Measurements from ENCODE around the gene RRP15. TPM values are rescaled to one million over a fixed set of nuclear protein-coding genes. Genes with fewer than 3 reads are reported as not detected.

The RRP15 gene
- total RNA-seq, 1 donor = 7.8 TPM

DNA sequence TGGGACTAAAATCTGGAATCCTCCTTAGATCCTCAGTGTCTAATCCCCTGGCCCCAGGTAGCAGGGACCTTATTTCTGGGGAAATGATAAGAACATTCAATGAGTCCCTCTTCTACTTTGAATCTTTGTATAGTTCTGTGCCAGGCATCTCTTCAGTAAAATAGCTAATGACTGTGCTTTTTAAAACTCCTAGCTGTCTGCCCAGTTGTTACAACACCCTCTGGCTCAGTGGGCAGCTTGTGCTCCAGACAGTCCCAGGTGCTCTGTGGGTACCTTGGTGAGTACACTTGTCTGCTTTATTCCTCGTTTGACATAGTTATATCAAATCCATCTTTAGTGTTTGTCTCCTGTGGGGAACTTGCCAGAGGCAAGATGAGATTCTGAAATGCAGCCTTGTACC is 78.0 kb downstream of the RRP15 start:
- no peak for DNase-seq (ENCODE audit: low read depth)
- TF ChIP-seq, protein P1, sequence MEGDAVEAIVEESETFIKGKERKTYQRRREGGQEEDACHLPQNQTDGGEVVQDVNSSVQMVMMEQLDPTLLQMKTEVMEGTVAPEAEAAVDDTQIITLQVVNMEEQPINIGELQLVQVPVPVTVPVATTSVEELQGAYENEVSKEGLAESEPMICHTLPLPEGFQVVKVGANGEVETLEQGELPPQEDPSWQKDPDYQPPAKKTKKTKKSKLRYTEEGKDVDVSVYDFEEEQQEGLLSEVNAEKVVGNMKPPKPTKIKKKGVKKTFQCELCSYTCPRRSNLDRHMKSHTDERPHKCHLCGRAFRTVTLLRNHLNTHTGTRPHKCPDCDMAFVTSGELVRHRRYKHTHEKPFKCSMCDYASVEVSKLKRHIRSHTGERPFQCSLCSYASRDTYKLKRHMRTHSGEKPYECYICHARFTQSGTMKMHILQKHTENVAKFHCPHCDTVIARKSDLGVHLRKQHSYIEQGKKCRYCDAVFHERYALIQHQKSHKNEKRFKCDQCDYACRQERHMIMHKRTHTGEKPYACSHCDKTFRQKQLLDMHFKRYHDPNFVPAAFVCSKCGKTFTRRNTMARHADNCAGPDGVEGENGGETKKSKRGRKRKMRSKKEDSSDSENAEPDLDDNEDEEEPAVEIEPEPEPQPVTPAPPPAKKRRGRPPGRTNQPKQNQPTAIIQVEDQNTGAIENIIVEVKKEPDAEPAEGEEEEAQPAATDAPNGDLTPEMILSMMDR (IDR thresholded peaks at IDR 0.05; ENCODE audit: insufficient read depth, low read depth, low read length) = no peak

DNA sequence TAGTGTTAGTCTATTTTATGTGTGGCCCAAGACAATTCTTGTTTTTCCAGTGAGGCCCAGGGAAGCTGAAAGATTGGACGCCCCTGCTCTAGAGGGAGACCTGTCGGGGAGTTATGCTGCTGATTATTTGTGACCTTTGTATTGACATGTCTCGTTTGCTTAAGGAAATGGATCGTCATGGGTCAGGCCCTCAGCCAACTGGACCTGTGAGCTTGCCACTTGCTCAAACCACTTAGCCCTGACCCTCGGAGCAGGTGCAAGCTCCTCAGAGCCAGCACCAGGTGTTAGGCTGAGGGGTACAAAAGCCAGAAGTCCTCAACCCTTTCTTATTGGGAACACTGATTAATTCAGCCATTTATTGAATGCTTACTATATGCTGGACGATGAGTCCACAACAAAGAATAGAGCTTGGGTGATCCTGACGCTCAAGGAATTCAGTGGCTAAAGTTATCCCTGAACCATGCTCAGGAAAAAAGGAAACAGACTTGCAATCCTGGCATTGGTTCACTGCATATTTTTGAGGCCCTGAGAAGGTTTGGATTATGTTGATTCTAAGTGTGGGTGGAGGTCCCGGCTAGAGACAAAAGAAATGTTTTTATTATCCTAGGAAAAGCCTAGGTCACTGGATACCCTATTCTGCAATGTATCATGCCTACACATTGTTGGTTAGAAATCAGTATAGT is 79.1 kb downstream of the RRP15 start:
- no peak overlapping the region for H3K4me3 ChIP-seq (ENCODE audit: low read depth, low read length)
- DNase-seq (ENCODE audit: low read depth) = no peak
- TF ChIP-seq, protein P1 (IDR thresholded peaks at IDR 0.05; ENCODE audit: insufficient read depth, low read depth, low read length) = no peak

More for the DNA sequence above, 78.0 kb downstream of the RRP15 start:
- H3K4me3 ChIP-seq (ENCODE audit: low read depth, low read length) = no peak overlapping the region

DNA sequence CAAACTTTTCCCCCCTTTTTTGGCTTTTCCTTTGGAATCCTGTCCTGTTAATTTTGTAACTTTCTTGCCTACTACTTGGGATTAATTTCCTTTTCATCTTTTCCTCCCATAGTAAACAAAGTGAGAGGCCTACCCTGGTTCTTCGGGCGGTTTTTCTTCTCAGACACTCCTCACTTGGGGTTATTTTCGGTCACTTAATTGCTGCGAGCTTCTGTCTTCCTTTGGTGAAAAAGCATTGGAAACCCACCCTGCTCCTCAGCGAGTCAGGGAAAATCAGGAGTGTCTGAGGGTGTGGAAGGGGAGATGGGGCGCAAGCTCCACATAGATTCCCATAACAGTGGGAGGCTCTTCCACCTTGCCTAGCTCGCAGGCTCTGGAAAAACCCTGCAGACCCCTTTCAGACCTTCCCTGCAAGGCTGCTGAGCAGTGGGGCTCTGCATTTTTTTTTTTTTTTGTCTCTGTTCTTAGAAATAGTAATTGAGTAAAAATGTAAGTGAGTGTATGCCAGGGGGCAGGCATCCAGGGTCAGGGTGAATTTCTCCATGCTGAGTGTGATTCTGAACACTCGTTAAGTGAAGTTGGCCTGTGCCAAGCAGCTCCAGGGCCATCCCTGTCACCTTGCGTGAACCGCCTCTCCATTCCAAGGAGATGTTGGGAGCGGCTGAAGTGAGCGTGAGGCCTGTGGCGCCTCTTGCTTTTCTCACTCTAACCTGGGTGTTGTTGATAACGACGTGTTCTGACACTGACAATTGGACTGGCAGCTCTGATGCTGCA is 80.3 kb downstream of the RRP15 start:
- TF ChIP-seq, protein P1 (IDR thresholded peaks at IDR 0.05; ENCODE audit: insufficient read depth, low read depth, low read length) = no peak
- H3K4me3 ChIP-seq (ENCODE audit: low read depth, low read length) = no peak overlapping the region

DNA sequence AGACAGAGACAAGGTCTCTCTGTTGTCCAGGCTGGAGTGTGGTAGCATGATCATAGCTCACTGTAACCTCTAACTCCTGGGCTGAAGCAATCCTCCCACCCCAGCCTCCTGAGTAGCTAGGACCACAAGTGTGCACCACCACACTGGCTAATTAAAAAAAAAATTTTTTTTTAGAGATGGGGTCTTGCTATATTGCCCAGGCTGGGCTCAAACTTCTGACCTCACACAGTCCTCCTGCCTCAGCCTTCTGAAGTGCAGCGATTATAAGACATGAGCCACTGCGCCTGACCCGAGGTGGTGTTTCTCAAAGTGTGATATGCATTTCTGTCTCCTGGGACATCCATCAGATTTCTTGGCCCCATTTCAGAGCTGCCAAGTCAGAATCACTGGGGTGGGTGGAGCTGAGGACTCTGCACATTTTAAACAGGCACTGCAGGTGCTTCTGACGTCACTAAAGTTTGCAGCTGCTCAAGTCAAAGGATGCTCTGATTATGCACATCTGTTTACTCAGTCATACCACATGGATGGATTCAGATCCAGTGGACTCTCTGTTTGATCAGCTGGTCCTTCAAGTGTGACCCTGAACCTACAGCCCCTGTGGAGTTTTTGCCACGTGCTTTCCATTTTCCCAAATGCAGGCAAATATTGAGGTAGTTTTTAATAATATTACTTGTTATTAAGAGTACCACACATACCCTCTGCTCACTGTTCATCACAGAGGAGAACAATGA is 81.4 kb downstream of the RRP15 start:
- no peak for DNase-seq (ENCODE audit: low read depth)
- TF ChIP-seq, protein P1 (IDR thresholded peaks at IDR 0.05; ENCODE audit: insufficient read depth, low read depth, low read length) = no peak
- no peak overlapping the region for H3K4me3 ChIP-seq (ENCODE audit: low read depth, low read length)

More for the DNA sequence above, 80.3 kb downstream of the RRP15 start:
- no peak for DNase-seq (ENCODE audit: low read depth)

DNA sequence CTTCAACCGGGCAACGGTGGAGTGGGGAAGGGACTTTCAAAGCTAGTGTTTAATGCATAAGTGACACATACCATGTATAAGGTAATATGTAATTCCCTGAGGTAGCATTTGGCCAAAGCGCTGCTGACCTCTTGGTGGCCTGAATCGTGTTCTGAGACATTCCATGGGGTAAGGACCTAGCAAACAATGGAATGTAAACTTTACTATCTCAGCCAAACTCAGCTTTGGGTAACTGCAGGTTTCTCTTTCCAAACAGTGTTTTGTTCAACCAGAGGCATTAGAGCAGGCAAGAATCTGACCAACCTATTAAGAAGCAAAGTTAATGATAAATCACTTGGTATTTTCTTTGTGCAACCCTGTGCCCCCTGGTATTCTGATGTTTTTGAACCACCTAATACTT is 82.0 kb downstream of the RRP15 start:
- H3K4me3 ChIP-seq (ENCODE audit: low read depth, low read length) = no peak overlapping the region
- TF ChIP-seq, protein P1 (IDR thresholded peaks at IDR 0.05; ENCODE audit: insufficient read depth, low read depth, low read length) = no peak
- no peak for DNase-seq (ENCODE audit: low read depth)

DNA sequence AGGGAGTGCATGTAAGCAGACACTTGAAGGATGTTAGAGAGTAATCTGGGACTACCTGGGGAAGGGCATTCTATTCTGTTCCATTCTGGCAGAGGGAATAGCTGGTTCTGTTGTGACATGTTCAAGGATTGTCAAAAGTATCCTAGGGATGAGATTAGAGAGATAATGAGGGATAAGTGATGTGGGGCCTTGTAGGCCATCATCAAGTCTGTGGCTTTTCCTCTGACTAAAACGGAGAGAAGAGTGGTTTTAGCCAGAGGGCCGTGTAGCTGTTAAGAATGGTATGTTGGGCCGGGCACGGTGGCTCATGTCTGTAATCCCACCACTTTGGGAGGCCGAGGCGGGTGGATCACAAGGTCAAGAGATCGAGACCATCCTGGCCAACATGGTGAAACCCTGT is 83.6 kb downstream of the RRP15 start:
- no peak overlapping the region for H3K4me3 ChIP-seq (ENCODE audit: low read depth, low read length)
- no peak for DNase-seq (ENCODE audit: low read depth)
- TF ChIP-seq, protein P1 (IDR thresholded peaks at IDR 0.05; ENCODE audit: insufficient read depth, low read depth, low read length) = no peak
